Esophagus (tissue), 2 donors: ENCODE results near the gene ARHGEF11. TPM values are rescaled to one million over a fixed set of nuclear protein-coding genes. Genes with fewer than 3 reads are reported as not detected.

Source experiments
- H3K27ac ChIP-seq, 2 donors: one replicate each; pipeline ENCODE4 v1.5.1; 2013; ENCODE audit warnings: low read depth in 2 of 2, mild to moderate bottlenecking in 2 of 2, inconsistent platforms in 1 of 2, low read length in 1 of 2, moderate library complexity in 1 of 2
- H3K27me3 ChIP-seq, 2 donors: one replicate each; pipeline ENCODE4 v1.6.1; 2013; ENCODE audit warnings: low read length in 2 of 2, control low read depth in 1 of 2, mild to moderate bottlenecking in 1 of 2; ENCODE audit not compliant: insufficient read depth in 2 of 2, control insufficient read depth in 1 of 2
- H3K36me3 ChIP-seq, 2 donors: one replicate each; pipeline ENCODE4 v1.6.1; 2013; ENCODE audit warnings: low read length in 1 of 2; ENCODE audit not compliant: control insufficient read depth in 2 of 2, insufficient read depth in 2 of 2
- H3K4me1 ChIP-seq, 2 donors: one replicate each; pipeline ENCODE4 v1.6.1; 2013; ENCODE audit warnings: low read length in 1 of 2; ENCODE audit not compliant: control insufficient read depth in 2 of 2, insufficient read depth in 2 of 2
- H3K4me3 ChIP-seq, 2 donors: one replicate each; pipeline ENCODE4 v1.5.1; 2013; ENCODE audit warnings: low read length in 2 of 2, mild to moderate bottlenecking in 2 of 2, low read depth in 1 of 2, moderate library complexity in 1 of 2
- H3K9me3 ChIP-seq, 2 donors: one replicate each; pipeline ENCODE4 v1.6.1; 2013; ENCODE audit warnings: mild to moderate bottlenecking in 2 of 2, low read depth in 1 of 2, low read length in 1 of 2, moderate library complexity in 1 of 2; ENCODE audit not compliant: control insufficient read depth in 2 of 2, insufficient read depth in 1 of 2
- WGBS, 2 donors: extraction: QIAGEN DNeasy Blood & Tissue Kit; methylation state at CpG; one replicate each; pipeline ENCODE4 v1.1.7; 2013; 5-methylcytosine and 5-hydroxymethylcytosine counted together
- polyA plus RNA-seq, 2 donors: library from polyadenylated mRNA; stranded (reverse); fragments of 200-250 nt; gene quantifications; one replicate each; pipeline ENCODE4 v1.2.3, GENCODE V29; 2013
- donor health status: healthy with polysubstance abuse.
- donor health status: Bipolar disorder and iron deficiency.

ARHGEF11 gene
- polyA plus RNA-seq, 2 donors = 6.5 to 11.2 TPM

DNA sequence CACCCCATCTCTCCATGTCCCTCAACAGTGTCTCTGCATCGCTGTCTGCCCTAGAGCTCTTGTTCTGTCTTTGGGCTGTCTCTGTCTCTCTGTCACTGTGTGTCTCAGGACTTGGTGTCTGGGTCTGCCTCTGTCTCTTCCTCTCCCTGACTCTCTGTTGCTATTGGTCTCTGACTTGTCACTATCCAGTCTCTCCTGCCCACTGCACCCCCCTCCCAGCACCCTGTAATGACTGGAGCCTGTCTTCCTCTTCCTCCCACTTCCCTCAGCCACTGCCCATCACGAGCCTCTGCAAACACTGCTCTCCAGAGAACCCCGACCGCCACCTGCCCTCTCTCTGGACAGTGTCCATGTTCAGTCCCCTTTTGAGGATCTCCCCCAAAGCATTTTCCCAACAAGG lies 139.9 kb downstream of the ARHGEF11 start:
- Histone ChIP-seq H3K27me3 (no peaks in the 10 kb centered on the region), H3K4me1 (peaks cover 0 to 16% of the 10 kb centered on the region in 2 donors), H3K36me3 (peaks cover 0 to 2% of the 10 kb centered on the region in 2 donors), H3K27ac (no peak overlapping the region), H3K9me3 (no peaks in the 10 kb centered on the region), H3K4me3 (no peak overlapping the region)
- 56 to 82% methylated on average over 4 of the region's 4 CpGs for WGBS, 2 donors

- Histone ChIP-seq H3K4me1 (peaks cover 0 to 16% of the 10 kb centered on the region in 2 donors), H3K27me3 (no peaks in the 10 kb centered on the region), H3K4me3 (no peak overlapping the region), H3K27ac (no peak overlapping the region), H3K36me3 (peaks cover 0 to 2% of the 10 kb centered on the region in 2 donors), H3K9me3 (no peaks in the 10 kb centered on the region)
- 86 to 88% methylated on average over 16 of the region's 16 CpGs for WGBS, 2 donors
Measured at GRCh38 chr1:156905176-156905575, 140.4 kb downstream of the ARHGEF11 start.

- Histone ChIP-seq H3K9me3 (no peaks in the 10 kb centered on the region), H3K27ac (no peak overlapping the region), H3K4me3 (no peak overlapping the region), H3K4me1 (peaks cover 0 to 16% of the 10 kb centered on the region in 2 donors), H3K27me3 (no peaks in the 10 kb centered on the region), H3K36me3 (no peaks in the 10 kb centered on the region)
- WGBS, 2 donors = 80 to 83% methylated on average over 19 of the region's 19 CpGs
Measured at GRCh38 chr1:156904187-156904959, 141.2 kb downstream of the ARHGEF11 start.

GRCh38 chr1:156903328-156904091 lies 142.0 kb downstream of the ARHGEF11 start:
- no peaks in the 10 kb centered on the region for H3K36me3 ChIP-seq
- H3K9me3 ChIP-seq = no peaks in the 10 kb centered on the region
- H3K27ac ChIP-seq = no peak overlapping the region
- no peak overlapping the region for H3K4me3 ChIP-seq
- 77 to 79% methylated on average over 14 to 15 of the region's 15 CpGs for WGBS, 2 donors
- peaks cover 0 to 12% of the 10 kb centered on the region in 2 donors for H3K4me1 ChIP-seq
- H3K27me3 ChIP-seq = no peaks in the 10 kb centered on the region

GRCh38 chr1:156901966-156902915 lies 143.3 kb downstream of the ARHGEF11 start:
- H3K4me3 ChIP-seq = no peak overlapping the region
- no peaks in the 10 kb centered on the region for H3K9me3 ChIP-seq
- 68 to 71% methylated on average over 22 of the region's 23 CpGs for WGBS, 2 donors
- H3K4me1 ChIP-seq = peaks cover 0 to 7% of the 10 kb centered on the region in 2 donors
- no peak overlapping the region for H3K27ac ChIP-seq
- no peaks in the 10 kb centered on the region for H3K27me3 ChIP-seq
- H3K36me3 ChIP-seq = no peaks in the 10 kb centered on the region

GRCh38 chr1:156901590-156901900 lies 144.0 kb downstream of the ARHGEF11 start:
- H3K36me3 ChIP-seq = no peaks in the 10 kb centered on the region
- no peak overlapping the region for H3K27ac ChIP-seq
- H3K4me3 ChIP-seq = no peak overlapping the region
- WGBS, 2 donors = 83 to 88% methylated on average over 4 of the region's 4 CpGs
- H3K27me3 ChIP-seq = no peaks in the 10 kb centered on the region
- peaks cover 0 to 10% of the 10 kb centered on the region in 2 donors for H3K4me1 ChIP-seq
- no peaks in the 10 kb centered on the region for H3K9me3 ChIP-seq

GRCh38 chr1:156900896-156901589 lies 144.5 kb downstream of the ARHGEF11 start:
- no peak overlapping the region for H3K4me3 ChIP-seq
- H3K4me1 ChIP-seq = peaks cover 0 to 13% of the 10 kb centered on the region in 2 donors
- H3K27me3 ChIP-seq = no peaks in the 10 kb centered on the region
- WGBS, 2 donors = 60 to 77% methylated on average over 6 of the region's 6 CpGs
- no peaks in the 10 kb centered on the region for H3K9me3 ChIP-seq
- H3K36me3 ChIP-seq = no peaks in the 10 kb centered on the region
- H3K27ac ChIP-seq = no peak overlapping the region

- H3K4me1 ChIP-seq = peaks cover 0 to 13% of the 10 kb centered on the region in 2 donors
- H3K36me3 ChIP-seq = no peaks in the 10 kb centered on the region
- H3K27ac ChIP-seq = no peak overlapping the region
- no peak overlapping the region for H3K4me3 ChIP-seq
- no peaks in the 10 kb centered on the region for H3K27me3 ChIP-seq
- H3K9me3 ChIP-seq = no peaks in the 10 kb centered on the region
- 57 to 65% methylated on average over 12 of the region's 12 CpGs for whole genome bisulfite sequencing, 2 donors
Measured at GRCh38 chr1:156899956-156900718, 145.4 kb downstream of the ARHGEF11 start.
